ENCODE data around the gene LRRC3.

GRCh38 chr21:44434568-44434925 is 20.8 kb upstream of the LRRC3 start:
- TF ChIP-seq CTCF (IDR thresholded peaks at IDR 0.05; ENCODE audit: control extremely low read depth in 1 of 3, insufficient read depth in 1 of 3, low read depth in 1 of 3, low read length in 3 of 3) (no peak), RBBP5 (IDR thresholded peaks at IDR 0.05; ENCODE audit: borderline replicate concordance, low read depth, low read length) (no peak), POLR2A (IDR thresholded peaks at IDR 0.05; ENCODE audit: control extremely low read depth in 1 of 2, low read depth in 2 of 2, low read length in 2 of 2) (no peak), POLR2AphosphoS5 (IDR thresholded peaks at IDR 0.05; ENCODE audit: low read depth, low read length) (no peak), TAF1 (IDR thresholded peaks at IDR 0.05; ENCODE audit: low read depth, low read length) (no peak), CEBPB (IDR thresholded peaks at IDR 0.05; ENCODE audit: low read depth, low read length) (no peak), JUND (IDR thresholded peaks at IDR 0.05; ENCODE audit: low read length) (no peak), SIN3A (conservative IDR thresholded peaks at IDR 0.05 in 1 of 2, IDR thresholded peaks at IDR 0.05 in 1 of 2; ENCODE audit: low read depth in 1 of 2, low read length in 2 of 2) (no peak), EGR1 (IDR thresholded peaks at IDR 0.05; ENCODE audit: borderline replicate concordance, low read depth, low read length) (no peak)

Data from H1 (cell line).